HuH-7.5 (cell line): ENCODE results near the gene SDF2.
"Not testable (repeated sequence)": the region's sequence is repeated elsewhere in the genome, so short reads cannot be mapped to it uniquely, and the experiment has no call there.

Source experiments
- DNase-seq: peaks from one replicate; pipeline ENCODE4 v3.0.0; 2011; ENCODE audit warnings: low spot score

Gene SDF2

DNA sequence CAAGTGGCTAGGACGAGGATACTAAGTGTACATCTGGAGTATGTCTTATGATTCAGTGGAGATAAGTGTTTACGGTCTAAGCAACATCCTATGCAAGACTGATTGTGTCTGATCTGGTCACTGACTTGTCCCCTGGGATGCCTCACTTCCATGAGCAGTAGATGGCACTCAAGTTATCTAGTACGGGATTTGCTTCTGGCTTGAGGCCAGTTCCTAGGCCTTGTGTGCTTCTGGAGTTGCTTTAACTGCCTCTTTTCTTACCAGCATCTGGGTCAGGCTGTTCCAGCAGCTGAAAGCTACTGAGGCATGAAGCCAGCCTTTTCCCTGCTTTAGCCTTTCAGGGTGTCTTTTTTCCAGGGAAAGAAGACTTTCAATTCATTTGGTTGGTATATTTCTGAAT, 23.3 kb upstream of the SDF2 start:
- no peak for DNase-seq

DNA sequence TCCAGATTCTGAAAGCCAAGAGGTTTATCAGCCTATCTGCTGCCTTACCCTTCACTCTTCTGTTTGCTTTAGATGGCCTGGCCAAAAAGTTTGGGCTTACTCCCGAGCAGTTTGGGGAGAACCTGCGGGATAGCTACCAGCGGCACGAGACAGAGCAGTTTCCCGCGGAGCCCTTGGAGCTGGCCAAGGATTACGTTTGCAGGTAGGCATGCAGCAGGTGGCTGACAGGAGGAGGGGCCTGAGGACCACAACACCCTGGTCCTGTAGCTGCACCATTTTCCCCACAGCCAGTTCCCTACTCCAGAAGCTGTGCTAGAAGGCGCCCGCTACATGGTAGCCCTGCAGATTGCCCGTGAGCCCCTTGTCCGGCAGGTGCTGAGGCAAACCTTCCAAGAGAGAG, 20.9 kb upstream of the SDF2 start:
- no peak for DNase-seq

GRCh38 chr17:28675980-28676379, 14.3 kb upstream of the SDF2 start:
- DNase-seq = peak; percentile 38

- no peak for DNase-seq
Measured at GRCh38 chr17:28675490-28675889, 13.8 kb upstream of the SDF2 start.

GRCh38 chr17:28669918-28670317, 8.2 kb upstream of the SDF2 start:
- DNase-seq = no peak

DNA sequence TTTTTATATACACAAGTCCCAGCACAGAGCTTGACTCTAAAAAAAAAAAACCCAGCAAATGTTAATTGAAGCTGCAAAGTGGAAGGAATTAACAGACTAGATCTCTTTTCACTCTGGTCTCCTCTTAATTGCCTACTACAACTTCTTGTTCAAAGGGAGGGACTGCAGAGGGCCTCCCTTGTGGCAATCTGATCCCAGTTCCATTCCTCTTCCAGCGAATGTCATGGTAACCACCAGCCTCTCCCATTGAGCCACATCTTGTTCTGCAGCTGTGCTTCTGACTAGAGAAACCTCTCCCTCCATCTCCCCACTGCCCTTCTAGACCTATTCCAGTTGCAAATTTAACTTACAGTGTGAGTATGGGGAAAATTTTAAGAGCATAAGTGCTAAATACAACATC, 6.2 kb upstream of the SDF2 start:
- DNase-seq = no peak

- no peak for DNase-seq
Measured at GRCh38 chr17:28665994-28666393, 4.3 kb upstream of the SDF2 start.

GRCh38 chr17:28663723-28664122, 2.0 kb upstream of the SDF2 start:
- DNase-seq = no peak

- no peak for DNase-seq
Measured at GRCh38 chr17:28662527-28662829, 772 bp upstream of the SDF2 start.

GRCh38 chr17:28659497-28659881, 2.2 kb downstream of the SDF2 start:
- not testable (repeated sequence) for DNase-seq

DNA sequence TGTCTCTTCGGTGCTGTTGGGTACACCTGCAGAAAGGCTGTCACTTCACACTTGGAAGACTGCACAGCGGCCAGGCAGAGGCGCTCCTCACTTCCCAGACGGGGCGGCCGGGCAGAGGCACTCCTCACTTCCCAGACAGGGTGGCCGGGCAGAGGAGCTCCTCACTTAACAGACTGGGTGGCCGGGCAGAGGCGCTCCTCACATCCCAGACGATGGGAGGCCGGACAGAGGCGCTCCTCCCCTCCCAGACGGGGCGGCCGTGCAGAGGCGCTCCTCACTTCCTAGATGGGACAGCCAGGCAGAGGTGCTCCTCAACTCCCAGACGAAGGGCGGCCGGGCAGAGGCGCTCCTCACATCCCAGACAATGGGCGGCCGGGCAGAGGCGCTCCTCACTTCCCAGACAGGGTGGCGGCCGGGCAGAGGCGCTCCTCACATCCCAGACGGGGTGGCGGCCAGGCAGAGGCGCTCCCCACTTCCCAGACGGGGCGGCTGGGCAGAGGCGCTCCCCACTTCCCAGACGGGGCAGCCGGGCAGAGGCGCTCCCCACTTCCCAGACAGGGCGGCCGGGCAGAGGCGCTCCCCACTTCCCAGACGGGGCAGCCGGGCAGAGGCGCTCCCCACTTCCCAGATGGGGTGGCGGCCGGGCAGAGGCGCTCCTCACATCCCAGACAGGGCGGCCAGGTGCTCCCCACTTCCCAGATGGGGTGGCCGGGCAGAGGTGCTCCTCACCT, 2.8 kb downstream of the SDF2 start:
- DNase-seq = not testable (repeated sequence)

GRCh38 chr17:28658342-28658741, 3.4 kb downstream of the SDF2 start:
- DNase-seq = not testable (repeated sequence)

GRCh38 chr17:28657756-28658155, 4.0 kb downstream of the SDF2 start:
- no peak for DNase-seq

DNA sequence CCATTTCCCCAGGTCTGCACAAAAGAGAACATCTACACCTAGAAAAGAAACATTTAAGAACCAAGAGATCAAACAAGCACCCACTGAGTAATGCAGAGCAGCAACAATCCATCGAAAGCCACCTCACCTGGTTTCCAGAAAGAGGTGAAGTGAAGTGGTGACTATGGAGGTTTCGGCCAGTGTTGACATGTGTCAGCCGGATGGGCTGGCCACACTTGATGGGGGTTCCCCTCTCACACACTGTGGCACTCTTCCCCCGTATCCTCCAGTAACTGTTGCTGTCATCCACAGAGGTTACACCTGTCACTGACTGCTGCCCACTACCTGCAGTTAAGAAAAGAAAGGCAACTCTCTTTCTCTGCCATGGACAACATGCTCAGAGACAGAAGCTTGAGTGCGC, 6.5 kb downstream of the SDF2 start:
- no peak for DNase-seq

GRCh38 chr17:28648698-28649097, 13.0 kb downstream of the SDF2 start:
- no peak for DNase-seq

DNA sequence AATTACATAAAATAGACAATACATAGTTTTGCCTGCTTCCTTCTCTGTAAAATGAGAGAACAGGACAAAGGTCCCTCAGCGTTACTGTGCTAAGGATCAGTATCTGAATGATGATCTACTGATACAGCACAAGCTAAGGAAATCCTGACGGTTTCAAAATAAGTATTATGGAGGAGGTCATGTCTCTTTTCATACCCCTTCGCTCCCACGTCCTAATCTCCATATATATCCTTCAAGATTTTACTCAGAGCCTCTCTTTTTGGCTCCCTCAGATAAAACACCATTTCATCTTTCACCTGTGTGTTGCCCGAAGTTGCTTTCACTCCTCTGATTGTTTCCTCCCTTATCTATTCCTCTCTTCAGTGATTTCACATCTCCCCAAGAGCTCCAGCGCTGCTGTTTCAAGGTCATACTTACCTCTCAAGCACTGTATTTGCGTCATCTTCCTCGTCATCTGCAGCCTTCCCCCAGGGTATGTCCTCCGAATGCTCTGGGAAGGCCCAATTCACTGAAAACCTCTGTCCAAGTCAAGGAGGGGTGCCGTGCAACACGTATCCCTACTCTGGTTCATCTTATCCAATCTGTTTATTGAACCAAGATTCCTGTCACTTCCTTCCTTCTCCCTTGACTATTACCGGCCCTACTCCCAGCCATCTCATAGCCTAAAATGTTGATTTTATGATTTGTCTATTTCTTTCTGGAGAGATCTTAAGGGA, 15.5 kb downstream of the SDF2 start:
- no peak for DNase-seq

GRCh38 chr17:28645576-28645939, 16.1 kb downstream of the SDF2 start:
- no peak for DNase-seq

- DNase-seq = peak; percentile 95
Measured at GRCh38 chr17:28644787-28645575, 16.7 kb downstream of the SDF2 start, which contains the start of gene BLTP2. Gene BLTP2 (minus strand): TSS chr17:28645158. CDS start chr17:28645056, 102 bp downstream.

GRCh38 chr17:28643983-28644786, 17.5 kb downstream of the SDF2 start:
- peak; percentile 84 for DNase-seq

DNA sequence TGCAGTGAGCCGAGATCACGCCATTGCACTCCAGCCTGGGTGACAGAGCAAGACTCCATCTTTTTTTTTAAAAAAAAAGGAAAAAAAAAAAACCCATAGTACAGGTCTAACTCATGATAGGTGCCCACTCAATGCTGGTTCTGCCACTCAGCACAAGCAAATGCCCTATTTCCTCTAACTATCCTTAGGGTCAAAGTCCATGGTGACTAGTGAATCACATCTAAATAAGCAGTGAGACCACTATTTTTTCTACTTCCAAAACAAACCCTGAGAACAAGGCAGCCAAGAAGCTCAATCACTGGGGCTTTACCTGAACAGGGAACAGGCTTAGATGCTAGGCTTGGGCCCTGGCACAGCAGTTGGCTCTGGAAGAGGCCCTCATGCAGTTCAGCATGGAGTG, 20.1 kb downstream of the SDF2 start:
- no peak for DNase-seq

DNA sequence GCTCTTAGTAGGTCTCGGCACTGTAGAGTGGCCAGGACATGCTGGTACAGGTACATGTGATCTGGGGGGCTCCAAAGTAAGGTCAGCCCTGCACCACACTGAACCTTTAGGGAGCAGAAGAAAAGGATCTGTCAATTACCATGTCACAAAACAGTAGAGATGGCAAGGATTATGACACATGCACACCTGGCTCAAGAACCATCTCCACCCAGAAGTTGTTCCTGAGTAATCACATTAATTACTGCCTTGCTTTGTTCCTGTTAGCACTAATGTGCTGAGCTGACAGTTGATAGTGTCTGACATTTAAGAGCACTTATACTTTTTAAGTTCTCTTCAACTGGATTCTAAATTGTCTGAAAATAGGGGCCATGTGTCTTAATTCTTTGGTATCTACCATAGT, 26.2 kb downstream of the SDF2 start:
- DNase-seq = no peak

DNA sequence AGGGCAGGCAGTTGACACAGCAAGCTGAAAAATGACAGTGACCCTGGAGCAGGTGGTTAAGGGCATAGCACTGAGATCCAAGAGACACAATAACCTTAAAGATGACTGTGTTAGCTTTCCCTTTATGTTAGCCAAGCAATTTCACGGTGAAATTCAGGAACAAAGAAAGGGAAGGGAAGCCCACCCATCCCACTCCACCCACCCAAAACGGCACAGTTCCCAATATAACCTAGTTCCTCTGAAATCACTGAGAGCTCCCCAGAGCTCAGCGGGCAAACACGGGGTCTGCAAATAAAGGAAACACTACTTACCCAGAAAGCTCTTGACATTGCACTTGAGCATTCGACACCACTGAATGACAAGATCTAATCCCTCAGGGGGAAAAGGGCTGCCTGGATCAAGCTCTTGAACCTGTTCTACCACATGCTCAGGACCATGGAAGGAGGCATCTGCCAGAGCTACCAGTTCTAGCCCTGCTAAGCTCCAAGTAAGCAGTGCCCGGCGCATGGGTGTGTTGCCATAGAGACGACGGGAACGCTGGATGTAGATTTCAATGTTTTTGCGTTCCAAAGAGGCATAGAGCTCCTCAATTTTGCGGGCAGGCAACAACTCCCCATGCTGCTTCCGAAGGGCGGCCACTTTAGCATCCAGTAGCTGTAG, 27.4 kb downstream of the SDF2 start:
- DNase-seq = no peak
